ENCODE data around the gene CRIP2.
A peak's percentile ranks its signal among the peaks of the same experiment; 100 is the strongest.

CRIP2 gene

GRCh38 chr14:105508601-105509000 is 34.0 kb downstream of the CRIP2 start:
- in situ Hi-C loops (cut with MboI; ENCODE audit: low pct_unique_long_range_greater_than_20kb, low sequenced_read_pairs, unreplicated experiment): loop anchor here (25.0 kb wide), 1 partner anchor 396 kb away; no protein-coding TSS in a partner anchor
- DNase-seq (ENCODE audit: low spot score): no peak
- TF ChIP-seq CTCF (IDR thresholded peaks at IDR 0.05; ENCODE audit: extremely low read depth, insufficient read depth, missing control alignments): no peak

GRCh38 chr14:105517096-105517495 is 42.5 kb downstream of the CRIP2 start:
- in situ Hi-C loops (cut with MboI; ENCODE audit: low pct_unique_long_range_greater_than_20kb, low sequenced_read_pairs, unreplicated experiment): loop anchor here (25.0 kb wide), 1 partner anchor 405 kb away; no protein-coding TSS in a partner anchor
- no peak for TF ChIP-seq CTCF (IDR thresholded peaks at IDR 0.05; ENCODE audit: extremely low read depth, insufficient read depth, missing control alignments)
- DNase-seq (ENCODE audit: low spot score): no peak

GRCh38 chr14:105519946-105520698 is 45.5 kb downstream of the CRIP2 start:
- no peak for DNase-seq (ENCODE audit: low spot score)
- no peak for TF ChIP-seq CTCF (IDR thresholded peaks at IDR 0.05; ENCODE audit: extremely low read depth, insufficient read depth, missing control alignments)
- in situ Hi-C loops (cut with MboI; ENCODE audit: low pct_unique_long_range_greater_than_20kb, low sequenced_read_pairs, unreplicated experiment): loop anchor here (25.0 kb wide), 1 partner anchor 408 kb away; no protein-coding TSS in a partner anchor

- no peak for TF ChIP-seq CTCF (IDR thresholded peaks at IDR 0.05; ENCODE audit: extremely low read depth, insufficient read depth, missing control alignments)
- no peak for DNase-seq (ENCODE audit: low spot score)
- in situ Hi-C loops (cut with MboI; ENCODE audit: low pct_unique_long_range_greater_than_20kb, low sequenced_read_pairs, unreplicated experiment): no loop called here
Measured at GRCh38 chr14:105525326-105525725, 50.7 kb downstream of the CRIP2 start.

- TF ChIP-seq CTCF (IDR thresholded peaks at IDR 0.05; ENCODE audit: extremely low read depth, insufficient read depth, missing control alignments): no peak
- in situ Hi-C loops (cut with MboI; ENCODE audit: low pct_unique_long_range_greater_than_20kb, low sequenced_read_pairs, unreplicated experiment): no loop called here
- DNase-seq (ENCODE audit: low spot score): peak; percentile 78
Measured at GRCh38 chr14:105525861-105526775, 51.5 kb downstream of the CRIP2 start, which contains the start of gene TMEM121. Gene TMEM121 (plus strand): TSS chr14:105526583. CDS start chr14:105528835, 2,252 bp downstream.

- in situ Hi-C loops (cut with MboI; ENCODE audit: low pct_unique_long_range_greater_than_20kb, low sequenced_read_pairs, unreplicated experiment): no loop called here
- TF ChIP-seq CTCF (IDR thresholded peaks at IDR 0.05; ENCODE audit: extremely low read depth, insufficient read depth, missing control alignments): no peak
- DNase-seq (ENCODE audit: low spot score): no peak
Measured at GRCh38 chr14:105526776-105527380, 52.3 kb downstream of the CRIP2 start.

All from GM13977 (cell line).